ENCODE measurements around the gene HSD11B1L. TPM values are rescaled to one million over a fixed set of nuclear protein-coding genes. Genes with fewer than 3 reads are reported as not detected.

Gene HSD11B1L
- polyA plus RNA-seq, 1 experiment = 4.9 TPM

GRCh38 chr19:5713228-5713627 is 32.4 kb downstream of the HSD11B1L start:
- no peak overlapping the region for H3K27ac ChIP-seq (ENCODE audit: low read depth, low read length)
- ChIA-PET POLR2A (no interaction called here), CTCF (interaction anchor here (1.0 kb wide), 1 partner anchor 23 kb away, joined by 3 read pairs; the partner anchor contains the start of gene RPL36)
- no peak for TF ChIP-seq CTCF (IDR thresholded peaks at IDR 0.05; ENCODE audit: low read depth, low read length)
- no peaks in the 10 kb centered on the region; the same call in 1 of the 2 replicates for H3K9me3 ChIP-seq (ENCODE audit: control insufficient read depth, insufficient read depth, low read length)
- H3K4me3 ChIP-seq (ENCODE audit: low read depth, low read length) = no peak overlapping the region
- DNase-seq (ENCODE audit: low read depth, low spot score) = no peak
- no peaks in the 10 kb centered on the region for H3K27me3 ChIP-seq (ENCODE audit: control insufficient read depth, insufficient read depth, low read length)

GRCh38 chr19:5714816-5715215 is 34.0 kb downstream of the HSD11B1L start:
- H3K27me3 ChIP-seq (ENCODE audit: control insufficient read depth, insufficient read depth, low read length) = no peaks in the 10 kb centered on the region
- DNase-seq (ENCODE audit: low read depth, low spot score) = no peak
- no peaks in the 10 kb centered on the region; the same call in 1 of the 2 replicates for H3K9me3 ChIP-seq (ENCODE audit: control insufficient read depth, insufficient read depth, low read length)
- H3K27ac ChIP-seq (ENCODE audit: low read depth, low read length) = no peak overlapping the region
- ChIA-PET CTCF (interaction anchor here (0.6 kb wide), 1 partner anchor 253 kb away, joined by 4 read pairs; no protein-coding TSS in a partner anchor), POLR2A (interaction anchor here (0.7 kb wide), 1 partner anchor 8 kb away, joined by 12 read pairs; no protein-coding TSS in a partner anchor)
- no peak for TF ChIP-seq CTCF (IDR thresholded peaks at IDR 0.05; ENCODE audit: low read depth, low read length)
- H3K4me3 ChIP-seq (ENCODE audit: low read depth, low read length) = no peak overlapping the region

- H3K27me3 ChIP-seq (ENCODE audit: control insufficient read depth, insufficient read depth, low read length) = no peaks in the 10 kb centered on the region
- POLR2A ChIA-PET = interaction anchor here (0.7 kb wide), 1 partner anchor 173 kb away, joined by 7 read pairs; no protein-coding TSS in a partner anchor
These were observed 36.5 kb downstream of the HSD11B1L start for GRCh38 chr19:5717215-5717935.

GRCh38 chr19:5718037-5718578 is 37.3 kb downstream of the HSD11B1L start:
- TF ChIP-seq CTCF (IDR thresholded peaks at IDR 0.05; ENCODE audit: low read depth, low read length) = no peak
- CTCF ChIA-PET = interaction anchor here (0.5 to 2.7 kb wide), 2 partner anchors 29 to 54 kb away, joined by 3 to 23 read pairs; partner anchors contain the start of gene RPL36
- peak; percentile 10 for DNase-seq (ENCODE audit: low read depth, low spot score)
- peak overlapping the region; percentile 98 for H3K4me3 ChIP-seq (ENCODE audit: low read depth, low read length)
- no peaks in the 10 kb centered on the region for H3K9me3 ChIP-seq (ENCODE audit: control insufficient read depth, insufficient read depth, low read length)
- H3K27ac ChIP-seq (ENCODE audit: low read depth, low read length) = peak overlapping the region; percentile 98
- H3K27me3 ChIP-seq (ENCODE audit: control insufficient read depth, insufficient read depth, low read length) = no peaks in the 10 kb centered on the region
- POLR2A ChIA-PET = interaction anchor here (0.5 to 1.7 kb wide), 3 partner anchors 8 to 173 kb away, joined by 4 to 14 read pairs (median 7); partner anchors contain the start of gene RPL36

More at GRCh38 chr19:5717215-5717935, 36.5 kb downstream of the HSD11B1L start:
- H3K9me3 ChIP-seq (ENCODE audit: control insufficient read depth, insufficient read depth, low read length) = no peaks in the 10 kb centered on the region
- peak overlapping the region; percentile 98 for H3K4me3 ChIP-seq (ENCODE audit: low read depth, low read length)
- no peak for DNase-seq (ENCODE audit: low read depth, low spot score)
- CTCF ChIA-PET = interaction anchor here (0.5 to 2.7 kb wide), 2 partner anchors 29 to 57 kb away, joined by 3 to 23 read pairs; partner anchors contain the start of gene RPL36
- peak overlapping the region; percentile 98 for H3K27ac ChIP-seq (ENCODE audit: low read depth, low read length)
- TF ChIP-seq CTCF (IDR thresholded peaks at IDR 0.05; ENCODE audit: low read depth, low read length) = no peak

Measured in AG04450 (cell line).